KBM-7 (cell line): ENCODE results near the gene COPE.

Experiments
- DNase-seq: peaks from one replicate; pipeline ENCODE4 v3.0.0-alpha.2; 2015
- in situ Hi-C: fragments of 300-500 bp; cut with MboI; formaldehyde crosslinking; loops from 2 replicates; pipeline ENCODE4 v1.14.3; 2020; ENCODE audit warnings: low sequenced_read_pairs, low pct_unique_long_range_greater_than_20kb, mixed read lengths

Gene COPE

GRCh38 chr19:18897094-18898029 is 21.8 kb downstream of the COPE start:
- DNase-seq: no peak
- in situ Hi-C loops: no loop called here

GRCh38 chr19:18896421-18896841 is 22.8 kb downstream of the COPE start:
- in situ Hi-C loops: no loop called here
- no peak for DNase-seq

GRCh38 chr19:18895824-18896341 is 23.3 kb downstream of the COPE start, which contains the start of gene CERS1:
Gene CERS1 (minus strand): TSS chr19:18896158. CDS start chr19:18896072, 86 bp downstream.
- in situ Hi-C loops: no loop called here
- no peak for DNase-seq

- in situ Hi-C loops: no loop called here
- DNase-seq: peak; percentile 50
These were observed 24.0 kb downstream of the COPE start for GRCh38 chr19:18895038-18895823.

- in situ Hi-C loops: no loop called here
- DNase-seq: no peak
These were observed 24.7 kb downstream of the COPE start for GRCh38 chr19:18894254-18895037.

- in situ Hi-C loops: no loop called here
- no peak for DNase-seq
These were observed 25.5 kb downstream of the COPE start for GRCh38 chr19:18893587-18894253.

GRCh38 chr19:18889949-18890745 is 29.0 kb downstream of the COPE start:
- in situ Hi-C loops: no loop called here
- DNase-seq: no peak

GRCh38 chr19:18886972-18887371 is 32.2 kb downstream of the COPE start:
- DNase-seq: no peak
- in situ Hi-C loops: no loop called here

GRCh38 chr19:18883526-18884304 is 35.5 kb downstream of the COPE start:
- in situ Hi-C loops: no loop called here
- no peak for DNase-seq

- in situ Hi-C loops: no loop called here
- DNase-seq: no peak
These were observed 37.7 kb downstream of the COPE start for GRCh38 chr19:18881491-18881890.

- DNase-seq: peak; percentile 73
- in situ Hi-C loops: no loop called here
These were observed 39.4 kb downstream of the COPE start for GRCh38 chr19:18879579-18880373.

- DNase-seq: no peak
- in situ Hi-C loops: no loop called here
These were observed 40.2 kb downstream of the COPE start for GRCh38 chr19:18878858-18879578.

- in situ Hi-C loops: no loop called here
- no peak for DNase-seq
These were observed 41.0 kb downstream of the COPE start for GRCh38 chr19:18878058-18878797.

- no peak for DNase-seq
- in situ Hi-C loops: no loop called here
These were observed 42.3 kb downstream of the COPE start for GRCh38 chr19:18876865-18877264.

GRCh38 chr19:18875726-18876125 is 43.5 kb downstream of the COPE start:
- in situ Hi-C loops: no loop called here
- DNase-seq: no peak
